ENCODE measurements around the gene ADH5.
"Not testable (repeated sequence)": the region's sequence is repeated elsewhere in the genome, so short reads cannot be mapped to it uniquely, and the experiment has no call there.

Gene ADH5

DNA sequence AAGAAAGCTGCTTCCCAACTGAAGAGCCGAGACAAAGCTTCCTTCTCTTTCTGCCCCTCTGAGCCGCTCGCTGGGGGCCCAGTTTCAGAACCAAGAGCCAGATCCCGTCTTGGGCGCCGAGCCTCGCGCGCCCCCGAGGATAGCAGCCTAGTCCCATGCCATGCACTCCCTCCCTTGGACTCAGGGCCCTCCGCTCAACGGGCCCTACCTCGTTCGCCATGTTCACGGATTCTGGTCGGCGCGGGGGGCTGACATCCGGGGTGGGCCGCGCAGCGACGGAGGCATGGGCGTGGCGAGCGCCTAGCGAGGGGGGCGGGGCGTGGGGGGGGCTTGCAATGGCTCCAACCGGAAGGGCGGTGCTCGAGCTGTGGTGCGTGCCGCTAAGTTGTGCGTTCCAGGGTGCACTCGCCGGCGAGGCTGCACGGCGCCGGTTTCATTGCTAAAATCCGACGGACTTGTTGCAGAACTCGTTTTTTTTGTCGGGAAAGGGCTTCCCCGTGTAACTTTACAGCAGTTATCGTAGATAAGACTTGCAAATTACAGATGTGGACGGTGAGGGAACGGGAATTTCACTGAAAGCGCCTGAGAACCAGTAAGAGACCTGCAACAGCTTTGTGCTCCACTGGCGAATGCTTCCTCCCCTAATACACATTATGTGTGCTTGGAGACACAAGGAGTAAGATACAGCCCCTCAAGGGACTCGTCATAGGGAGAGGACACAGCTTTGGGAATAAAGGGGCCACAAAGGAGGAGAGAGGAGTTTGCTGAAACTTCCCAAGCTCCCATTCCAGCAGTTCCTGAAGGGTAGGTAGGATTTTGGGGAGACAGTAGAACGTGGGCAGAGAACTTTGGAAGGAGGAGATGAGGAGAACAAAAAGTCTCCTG is at the start of gene ADH5:
TSS of gene ADH5 (minus strand) at position 308 of the 885 bp plus-strand sequence. CDS start at position 220, 88 bp downstream.
- peak in 1 of 2 experiments; percentile 50 for DNase-seq

DNA sequence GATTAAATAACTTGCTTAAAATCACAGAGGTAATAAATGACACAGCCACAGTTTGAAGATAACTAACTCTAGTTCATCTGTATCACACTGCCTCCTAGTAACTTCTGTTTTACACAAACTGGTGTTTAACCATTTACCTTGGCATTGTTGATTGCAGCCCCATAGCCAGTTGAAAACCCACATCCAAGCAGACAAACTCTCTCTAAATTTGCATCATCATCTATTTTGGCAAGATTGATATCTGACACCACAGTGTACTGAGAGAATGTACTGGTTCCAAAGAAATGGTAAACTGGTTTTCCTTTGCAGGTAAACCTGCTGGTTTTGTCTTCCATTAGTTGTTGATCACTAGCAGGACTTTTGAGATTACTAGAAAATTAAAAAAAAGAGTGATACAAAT is 47.7 kb upstream of the ADH5 start:
- no peak for DNase-seq

DNA sequence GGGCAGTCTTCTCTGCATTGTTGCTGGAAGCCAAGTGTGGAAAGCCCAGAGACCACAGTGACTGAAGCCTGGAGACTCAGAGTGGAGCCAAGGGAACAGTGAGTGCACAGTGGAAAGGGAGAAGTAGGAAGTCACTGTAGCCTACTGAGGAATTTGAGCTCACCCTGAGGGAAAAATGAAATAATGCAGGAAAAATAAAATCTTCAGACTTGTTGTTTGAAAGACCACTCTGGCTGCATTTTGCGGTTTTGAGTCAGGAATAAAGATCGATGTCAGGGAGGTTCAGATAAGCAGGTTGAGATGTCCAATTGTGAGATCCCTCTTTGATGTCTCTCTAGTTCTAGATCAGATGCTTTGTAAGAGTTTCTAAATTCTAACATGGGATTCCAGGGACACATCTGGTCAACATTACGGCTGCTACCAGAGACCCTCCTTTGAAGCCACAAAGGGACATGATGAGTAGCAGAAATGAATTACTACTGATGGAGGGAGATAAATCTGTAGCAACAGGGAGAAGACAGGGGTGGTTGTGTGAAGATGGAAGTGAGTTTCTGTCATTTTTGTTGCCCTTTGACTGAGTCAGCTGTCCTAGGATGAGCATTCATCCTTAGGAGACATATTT is 47.1 kb upstream of the ADH5 start:
- no peak for DNase-seq

DNA sequence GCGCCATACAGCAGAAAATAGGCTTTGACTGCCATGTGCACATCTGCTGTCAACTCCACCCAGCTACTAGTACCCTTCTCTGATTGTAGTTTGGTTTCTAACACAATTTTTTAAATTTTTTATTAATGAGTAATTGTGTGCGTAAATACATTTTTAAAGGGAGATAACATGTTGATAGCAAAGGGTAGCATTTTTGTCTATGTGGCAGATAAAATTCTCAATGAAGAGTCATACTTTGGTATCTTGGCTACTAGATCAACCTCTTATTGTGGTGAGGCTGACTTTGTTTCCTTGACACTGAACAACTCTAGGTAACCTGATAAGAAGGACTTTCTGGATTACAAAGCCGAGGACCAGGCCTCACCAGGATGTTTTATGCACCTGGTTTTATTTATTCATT is 46.0 kb upstream of the ADH5 start:
- DNase-seq, result no peak

DNA sequence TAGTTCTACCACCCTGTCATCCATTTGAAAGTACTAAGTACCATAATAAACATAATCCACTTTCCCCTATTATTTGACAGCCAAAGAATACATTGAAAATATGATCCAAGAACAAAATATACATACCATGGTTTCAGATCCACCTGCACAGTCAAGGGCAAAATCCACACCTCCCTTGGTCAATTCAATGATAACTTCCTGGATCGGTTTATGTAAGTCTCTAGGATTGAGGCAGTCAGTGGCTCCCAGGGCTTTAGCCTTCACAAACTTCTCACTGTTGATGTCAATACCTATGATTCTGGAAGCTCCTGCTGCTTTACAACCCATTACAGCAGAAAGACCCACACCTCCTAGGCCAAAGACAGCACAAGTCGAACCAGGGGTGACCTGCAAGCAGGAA is 42.8 kb upstream of the ADH5 start:
- DNase-seq, result no peak

DNA sequence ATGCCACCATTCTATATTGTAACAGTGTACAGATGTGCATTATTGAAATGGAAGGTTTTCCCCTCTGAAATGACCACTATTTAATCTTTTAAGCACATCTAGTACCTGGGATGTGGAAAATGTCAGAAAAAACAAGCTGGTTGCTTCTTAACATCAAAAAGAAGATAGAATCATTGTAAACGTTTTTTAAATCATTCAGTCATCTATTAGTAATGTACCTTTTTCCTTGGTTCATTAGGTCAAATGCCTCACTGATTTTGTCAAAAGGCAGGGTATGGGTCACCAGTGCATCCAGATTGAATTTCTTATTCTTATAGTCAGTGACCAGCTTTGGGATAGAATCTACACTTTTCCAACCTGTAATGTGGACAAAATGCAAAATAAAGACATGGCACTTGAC is 37.8 kb upstream of the ADH5 start:
- DNase-seq, result no peak

DNA sequence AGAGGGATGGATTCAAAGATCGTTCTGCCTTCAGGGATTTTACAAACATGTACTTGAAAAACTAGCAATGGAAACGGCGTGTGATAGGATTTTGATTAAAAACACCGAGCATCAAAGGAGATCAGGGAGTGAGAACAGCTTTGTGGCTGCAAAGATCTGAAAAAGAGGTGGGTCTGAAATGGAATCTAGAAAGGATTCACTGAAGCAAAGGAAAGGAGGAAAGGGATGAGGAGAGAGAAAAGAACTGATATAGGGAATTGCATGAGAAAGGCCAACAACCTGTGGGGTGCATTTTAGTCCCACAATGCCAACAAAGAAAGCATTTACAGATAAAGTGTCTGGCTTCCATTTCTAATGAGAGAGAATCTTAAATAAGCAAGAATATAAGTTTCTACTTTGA is 32.4 kb upstream of the ADH5 start:
- no peak for DNase-seq

DNA sequence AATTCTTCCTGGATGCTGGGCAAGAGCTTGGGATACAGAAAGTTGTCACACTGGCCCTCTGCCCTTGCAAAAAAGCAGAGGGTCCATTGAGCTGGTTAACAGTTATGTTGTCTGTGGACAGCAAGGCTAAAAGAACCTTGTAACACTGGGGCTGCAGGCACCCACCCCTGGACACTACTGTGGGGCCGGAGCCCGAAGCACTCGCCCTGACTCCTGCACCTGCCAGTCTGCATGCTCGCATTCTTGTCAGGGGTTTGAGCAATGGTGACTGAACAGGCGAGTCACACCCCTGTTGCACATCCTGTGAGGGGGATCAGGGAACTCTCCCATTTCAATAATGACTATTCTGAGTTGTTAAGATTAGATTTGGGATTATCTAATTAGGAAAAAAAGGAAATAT is 31.9 kb upstream of the ADH5 start:
- no peak for DNase-seq

DNA sequence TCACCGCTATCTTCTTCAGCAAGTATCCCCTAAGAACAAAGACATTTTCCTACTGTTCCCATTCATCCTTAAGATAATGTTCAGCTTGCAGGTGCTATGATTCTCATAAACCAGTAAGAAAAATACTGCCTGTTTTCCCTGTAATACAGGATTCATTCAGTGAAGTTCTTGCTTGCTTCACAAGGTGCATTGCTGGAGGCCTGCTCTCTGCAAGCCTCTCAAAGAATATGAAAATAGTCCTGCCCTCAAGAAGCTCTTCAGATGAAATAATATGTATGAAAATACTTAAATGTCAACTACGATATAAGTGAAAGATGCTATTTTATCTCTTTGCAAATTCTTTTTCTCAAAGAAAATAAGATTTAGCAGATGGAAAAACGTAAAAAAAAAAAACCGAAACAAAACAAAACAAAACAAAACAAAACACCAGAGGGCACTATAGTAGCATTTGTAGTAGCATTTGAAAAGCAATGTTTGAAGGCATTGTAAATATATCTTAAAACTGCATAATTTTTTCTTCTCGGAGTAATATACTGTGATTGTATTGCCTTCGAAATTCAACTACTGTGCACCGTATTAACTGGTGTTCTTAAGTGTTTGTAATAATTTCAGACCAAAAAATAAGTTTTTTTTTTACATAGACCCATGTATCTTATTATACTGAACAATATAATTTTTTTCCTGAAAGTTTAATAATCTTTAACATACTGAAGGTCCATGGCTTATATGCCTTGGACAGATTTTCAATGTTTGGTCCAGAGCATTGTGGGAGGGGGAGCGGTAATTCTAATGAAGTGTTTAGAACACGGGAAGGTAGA is 29.5 kb upstream of the ADH5 start:
- DNase-seq, result no peak

DNA sequence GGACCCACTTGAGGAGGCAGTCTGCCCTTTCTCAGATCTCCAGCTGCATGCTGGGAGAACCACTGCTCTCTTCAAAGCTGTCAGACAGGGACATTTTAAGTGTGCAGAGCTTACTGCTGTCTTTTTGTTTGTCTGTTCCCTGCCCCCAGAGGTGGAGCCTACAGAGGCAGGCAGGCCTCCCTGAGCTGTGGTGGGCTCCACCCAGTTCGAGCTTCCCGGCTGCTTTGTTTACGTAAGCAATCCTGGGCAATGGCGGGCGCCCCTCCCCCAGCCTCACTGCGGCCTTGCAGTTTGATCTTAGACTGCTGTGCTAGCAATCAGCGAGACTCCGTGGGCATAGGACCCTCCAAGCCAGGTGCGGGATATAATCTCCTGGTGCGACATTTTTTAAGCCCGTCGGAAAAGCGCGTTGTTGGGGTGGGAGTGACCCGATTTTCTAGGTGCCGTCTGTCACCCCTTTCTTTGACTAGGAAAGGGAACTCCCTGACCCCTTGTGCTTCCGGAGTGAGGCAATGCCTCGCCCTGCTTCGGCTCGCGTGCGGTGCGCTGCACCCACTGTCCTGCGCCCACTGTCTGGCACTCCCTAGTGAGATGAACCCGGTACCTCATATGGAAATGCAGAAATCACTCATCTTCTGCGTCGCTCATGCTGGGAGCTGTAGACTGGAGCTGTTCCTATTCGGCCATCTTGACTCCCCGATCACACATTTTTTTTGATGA is 28.7 kb upstream of the ADH5 start:
- DNase-seq, result not testable (repeated sequence)

DNA sequence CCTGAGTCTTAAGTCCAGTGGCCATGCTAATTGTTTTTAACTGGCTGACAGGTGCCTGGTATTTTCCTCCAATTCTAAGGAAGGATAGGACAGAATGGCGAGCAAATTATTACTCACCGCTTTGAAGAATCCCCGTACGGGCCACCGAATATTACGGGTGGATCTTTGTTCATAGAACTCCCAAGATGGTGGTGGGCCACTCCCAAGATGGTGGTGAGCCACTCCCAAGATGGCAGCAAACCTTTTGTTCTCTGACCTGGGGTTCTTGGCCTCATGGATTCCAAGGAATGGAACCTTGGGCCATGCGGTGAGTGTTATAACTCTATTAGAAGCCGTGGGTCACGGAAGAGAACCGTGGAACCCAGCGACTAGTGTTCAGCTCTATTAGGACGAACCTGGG is 20.7 kb upstream of the ADH5 start:
- not testable (repeated sequence) for DNase-seq

DNA sequence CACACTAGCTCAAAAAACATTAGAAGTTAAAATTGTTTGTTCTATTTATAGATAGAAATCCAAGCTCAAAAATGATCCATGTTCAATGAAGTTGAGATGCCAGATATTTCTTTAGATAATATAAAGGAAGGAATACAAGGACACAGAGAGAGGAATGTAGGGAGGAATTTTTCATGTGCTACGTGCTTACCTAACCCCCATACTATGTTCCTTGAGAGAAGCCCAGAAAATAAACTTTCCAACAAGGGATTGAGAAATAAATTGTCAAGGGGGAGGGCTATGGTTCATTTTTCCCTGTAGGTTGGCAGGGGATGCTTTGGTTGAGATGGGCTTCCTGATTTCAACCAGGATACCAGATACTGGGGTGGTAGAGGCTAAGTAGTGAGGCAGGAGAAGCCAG is 15.6 kb upstream of the ADH5 start:
- DNase-seq, result no peak

DNA sequence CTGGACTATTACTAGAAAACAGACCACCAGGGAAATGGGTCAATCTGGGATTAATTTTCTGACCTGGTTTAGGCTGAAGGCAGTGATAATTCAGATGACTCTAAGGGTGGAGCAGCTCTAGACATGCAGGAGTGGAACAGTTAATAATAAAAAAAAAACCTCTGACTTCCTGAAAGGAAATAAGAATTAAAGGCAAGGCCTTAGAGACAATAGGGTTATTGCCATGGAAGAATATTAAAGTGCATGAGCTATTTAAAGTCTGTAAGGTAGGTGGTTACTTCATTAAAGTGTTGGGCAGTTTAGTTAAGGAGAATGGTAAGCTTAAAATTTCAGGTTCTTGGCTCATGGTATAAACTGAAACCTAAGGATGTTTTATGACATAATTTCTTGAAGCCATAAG is 14.6 kb upstream of the ADH5 start:
- DNase-seq, result no peak

DNA sequence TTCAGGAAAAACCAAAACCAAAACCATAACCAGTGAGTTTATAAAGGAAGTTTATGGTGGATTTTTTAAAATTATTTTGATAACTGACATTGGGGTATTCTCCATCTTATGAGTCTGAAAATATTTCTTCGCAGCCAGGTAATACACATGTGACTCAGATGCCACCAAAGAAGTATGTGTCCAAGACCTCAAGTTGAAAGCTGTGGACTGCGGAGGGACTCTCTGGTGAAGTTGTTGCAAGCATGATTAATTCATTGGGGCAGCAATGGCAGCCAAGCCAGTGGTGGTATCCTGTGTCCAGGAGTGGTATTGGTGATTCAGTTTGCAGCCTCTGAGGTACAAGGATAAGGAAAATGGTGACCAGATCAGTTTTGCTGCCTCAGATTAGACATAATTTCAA is 14.0 kb upstream of the ADH5 start:
- no peak for DNase-seq

DNA sequence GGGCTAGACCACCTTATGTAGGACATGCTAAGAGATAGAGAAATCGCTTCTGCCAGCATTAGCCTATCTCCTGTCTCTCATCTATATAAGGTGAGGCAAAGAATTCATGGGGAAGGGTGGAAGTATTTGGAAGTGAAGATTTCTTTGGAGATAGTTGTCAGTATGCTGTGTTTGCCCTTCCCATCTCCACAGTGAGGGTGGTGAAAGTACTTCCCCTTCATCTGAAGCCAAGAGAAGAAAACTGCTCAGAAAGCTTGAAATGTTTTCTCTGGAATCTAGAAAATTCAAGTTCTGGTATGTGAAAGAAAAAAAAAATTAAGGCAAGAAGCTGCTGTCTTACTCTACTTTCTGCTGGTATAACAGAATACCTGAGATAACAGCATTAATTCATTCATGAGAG is 12.3 kb upstream of the ADH5 start:
- DNase-seq, result no peak

DNA sequence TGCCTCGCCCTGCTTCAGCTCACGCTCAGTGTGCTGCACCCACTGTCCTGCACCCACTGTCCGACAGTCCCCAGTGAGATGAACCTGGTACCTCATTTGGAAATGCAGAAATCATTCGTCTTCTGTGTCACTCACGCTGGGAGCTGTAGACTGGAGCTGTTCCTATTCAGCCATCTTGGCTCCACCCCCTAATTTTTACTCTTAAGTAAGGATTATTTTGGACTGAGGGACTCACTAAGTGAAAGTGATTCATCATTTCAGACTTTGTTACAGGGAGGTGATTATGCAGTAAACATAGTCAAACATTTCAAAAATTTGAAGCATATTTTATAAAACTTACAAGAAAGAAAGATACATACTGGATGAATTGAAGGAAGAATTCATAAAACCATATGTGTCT is 11.2 kb upstream of the ADH5 start:
- DNase-seq, result not testable (repeated sequence)

DNA sequence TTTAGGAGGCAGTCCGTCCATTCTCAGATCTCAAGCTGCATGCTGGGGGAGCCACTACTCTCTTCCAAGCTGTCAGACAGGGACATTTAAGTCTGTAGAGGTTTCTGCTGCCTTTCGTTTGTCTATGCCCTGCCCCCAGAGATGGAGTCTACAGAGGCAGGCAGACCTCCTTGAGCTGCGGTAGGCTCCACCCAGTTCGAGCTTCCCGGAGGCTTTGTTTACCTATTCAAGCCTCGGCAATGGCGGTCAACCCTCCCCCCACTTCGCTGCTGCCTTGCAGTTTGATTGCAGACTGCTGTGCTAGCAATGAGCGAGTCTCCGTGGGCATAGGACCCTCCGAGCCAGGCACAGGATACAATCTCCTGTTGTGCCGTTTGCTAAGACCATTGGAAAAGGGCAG is 10.7 kb upstream of the ADH5 start:
- no peak for DNase-seq

DNA sequence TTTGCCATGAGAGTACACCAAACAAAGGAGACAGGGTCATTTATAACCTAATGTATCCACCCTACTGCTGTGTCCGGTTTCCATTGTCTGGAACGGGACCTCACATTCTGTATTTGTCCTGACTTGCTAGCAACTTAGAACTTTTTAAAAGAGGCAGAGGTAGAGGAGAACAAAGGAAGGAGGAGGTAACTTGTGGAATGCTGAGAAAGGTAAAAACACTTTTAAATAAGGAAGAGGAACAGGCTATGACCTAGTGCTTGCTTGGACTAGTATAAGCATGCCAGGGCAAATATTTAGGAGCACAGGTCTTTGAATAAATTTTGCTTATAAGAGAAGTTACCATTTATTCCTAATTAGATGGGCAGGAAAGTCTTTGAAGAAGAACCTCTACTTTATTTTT is 3.3 kb upstream of the ADH5 start:
- not testable (repeated sequence) for DNase-seq

DNA sequence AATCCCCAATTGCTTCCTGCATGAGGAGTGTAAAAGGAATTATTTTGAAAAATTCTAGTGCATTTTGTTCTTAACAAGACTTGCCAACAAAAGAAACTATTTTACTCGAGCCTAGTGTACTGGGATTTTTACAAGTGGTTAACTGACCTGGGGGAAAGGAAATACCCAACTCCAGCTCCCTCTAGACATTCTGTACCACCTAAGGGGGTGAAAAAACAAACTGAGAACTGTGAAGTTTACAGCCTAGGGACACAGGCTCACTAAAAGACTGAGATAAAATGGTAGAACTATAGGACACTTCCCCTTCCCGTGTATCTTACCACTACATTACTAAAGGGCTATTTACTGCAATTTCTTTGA is 2.6 kb upstream of the ADH5 start:
- DNase-seq, result no peak

DNA sequence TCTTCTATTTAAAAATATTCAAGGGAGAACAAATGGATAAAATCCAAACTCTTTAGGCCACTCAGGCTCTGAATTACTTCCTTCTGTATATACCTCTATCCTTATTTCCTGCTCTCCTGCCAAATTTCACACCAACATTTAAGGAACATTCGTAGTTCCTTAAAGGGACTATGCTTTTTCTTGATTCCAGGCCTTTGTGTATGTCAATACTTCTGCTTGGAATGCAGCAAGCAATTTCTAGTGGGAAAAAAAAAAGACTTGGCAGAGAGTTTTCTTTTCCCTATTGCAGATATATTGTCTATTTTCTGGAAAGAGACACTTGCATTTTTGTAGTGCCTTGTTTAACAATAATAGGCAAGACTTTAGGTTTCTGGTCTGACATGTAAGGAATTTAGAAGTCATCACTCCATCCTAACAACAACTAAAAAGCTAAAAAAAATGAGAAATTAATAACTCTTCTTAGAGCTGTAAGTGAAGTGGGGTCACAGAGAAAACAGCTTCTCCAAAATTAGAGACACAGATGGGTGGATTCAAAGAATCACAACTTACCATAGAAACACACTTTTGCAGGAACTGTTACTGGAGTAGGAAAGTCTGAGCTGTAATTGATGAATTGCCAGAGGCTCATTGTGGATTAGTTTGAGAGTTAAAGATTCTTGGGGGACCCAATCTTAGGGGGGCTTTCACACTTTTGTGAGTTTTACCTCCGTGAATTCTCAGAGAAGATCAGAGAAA is 2.1 kb upstream of the ADH5 start:
- no peak for DNase-seq

DNA sequence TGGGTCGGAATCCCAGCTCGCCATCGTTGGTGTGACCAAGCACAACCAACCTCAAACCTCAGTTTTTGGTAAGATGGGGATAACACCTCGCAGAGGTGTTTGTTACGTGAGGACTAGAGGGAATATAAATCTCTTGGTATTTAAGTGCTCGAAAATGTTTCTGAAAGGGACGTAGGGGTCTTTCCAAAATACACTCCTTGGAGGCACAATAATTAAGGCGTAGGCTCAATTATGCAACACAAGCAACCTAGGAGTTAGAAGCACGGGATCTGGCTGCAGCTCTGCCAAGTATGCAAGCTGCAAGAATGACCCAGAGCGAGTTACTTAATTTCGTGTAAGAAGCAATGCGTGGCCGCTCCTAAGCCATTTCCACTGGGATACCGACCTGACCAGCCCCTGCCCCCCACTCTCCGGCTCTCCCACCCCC is 552 bp downstream of the ADH5 start:
- no peak for DNase-seq

DNA sequence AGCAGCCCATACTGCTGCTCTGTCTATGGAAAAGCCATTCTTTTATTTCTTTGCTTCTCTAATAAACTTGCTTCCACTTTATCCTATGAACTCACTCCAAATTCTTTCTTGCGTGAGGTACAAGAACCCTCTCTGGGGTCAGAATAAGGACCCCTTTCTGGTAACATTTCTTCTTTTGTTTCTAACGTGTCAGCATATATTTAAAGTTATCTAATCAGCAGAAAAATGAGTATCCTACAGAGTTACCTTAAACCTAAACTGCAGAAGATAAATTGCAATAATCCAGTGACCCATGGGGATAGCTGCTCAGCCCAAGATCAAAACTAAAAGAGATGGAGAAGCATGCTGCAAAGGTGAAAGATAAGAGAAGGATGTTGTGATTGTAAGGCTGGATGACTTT is 4.0 kb downstream of the ADH5 start:
- no peak for DNase-seq
